Measurements from ENCODE around the gene MEF2A. TPM values are rescaled to one million over a fixed set of nuclear protein-coding genes. Genes with fewer than 3 reads are reported as not detected.

The MEF2A gene
- total RNA-seq, 1 donor from 2014 or later: 61.9 TPM

DNA sequence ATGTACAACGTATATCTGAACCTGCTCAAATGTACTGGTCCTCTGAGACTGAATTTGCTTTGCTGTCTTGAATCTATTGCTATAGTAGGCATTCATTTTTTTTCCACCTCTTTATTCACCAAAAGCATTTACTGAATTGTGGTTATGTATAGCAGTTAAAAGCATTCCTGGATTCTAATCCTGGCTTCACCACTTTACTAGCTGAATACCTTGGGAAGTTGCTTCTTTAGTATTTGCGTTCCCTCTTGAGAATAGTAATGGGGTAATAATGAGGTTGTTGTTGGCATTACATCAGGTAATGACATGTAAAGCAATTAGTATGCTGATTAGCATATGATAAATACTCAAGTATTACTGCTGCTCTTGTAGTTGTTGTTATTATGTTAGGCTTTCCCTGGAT is 29.1 kb downstream of the MEF2A start:
- Histone ChIP-seq H3K27ac (no peak overlapping the region), H3K9ac (no peak overlapping the region), H3F3A (ENCODE audit: low read depth) (no peaks in the 10 kb centered on the region), H3K27me3 (no peaks in the 10 kb centered on the region), H3K9me3 (ENCODE audit: low read depth) (peaks cover 4% of the 10 kb centered on the region), H3K36me3 (peaks cover 7% of the 10 kb centered on the region), H4K20me1 (ENCODE audit: low read depth) (peaks cover 4% of the 10 kb centered on the region), H3K4me1 (no peaks in the 10 kb centered on the region), H2AFZ (replicated peaks) (no peak overlapping the region), H3K4me2 (no peak overlapping the region), H3K4me3 (no peak overlapping the region), H3K79me2 (ENCODE audit: low read depth) (peaks cover 99% of the 10 kb centered on the region)
- Mint-ChIP-seq H3K4me1 (no peaks in the 10 kb centered on the region), H3K9me3 (peaks cover 63% of the 10 kb centered on the region), H3K4me3 (no peak overlapping the region), H3K36me3 (peaks cover 53% of the 10 kb centered on the region), H3K27ac (no peak overlapping the region), H3K27me3 (ENCODE audit: insufficient read depth, low read depth) (peaks cover 5% of the 10 kb centered on the region)
- DNase-seq (ENCODE audit: low spot score): no peak
- TF ChIP-seq EZH2 (IDR thresholded peaks at IDR 0.05): no peak

- Mint-ChIP-seq H3K27ac (no peak overlapping the region), H3K9me3 (peaks cover 59% of the 10 kb centered on the region), H3K4me3 (no peak overlapping the region), H3K27me3 (ENCODE audit: insufficient read depth, low read depth) (peaks cover 5% of the 10 kb centered on the region), H3K4me1 (no peaks in the 10 kb centered on the region), H3K36me3 (peaks cover 58% of the 10 kb centered on the region)
- no peaks in the 10 kb centered on the region for H4K20me1 ChIP-seq (ENCODE audit: low read depth)
- no peaks in the 10 kb centered on the region for H3F3A ChIP-seq (ENCODE audit: low read depth)
- peaks cover 96% of the 10 kb centered on the region for H3K79me2 ChIP-seq (ENCODE audit: low read depth)
- TF ChIP-seq CTCF (IDR thresholded peaks at IDR 0.05) (no peak), EZH2 (IDR thresholded peaks at IDR 0.05) (no peak), EZH2phosphoT487 (IDR thresholded peaks at IDR 0.05) (no peak)
- peaks cover 4% of the 10 kb centered on the region for H3K9me3 ChIP-seq (ENCODE audit: low read depth)
- no peak overlapping the region for H3K9ac ChIP-seq
- no peak overlapping the region for H3K27ac ChIP-seq
- H3K4me3 ChIP-seq: no peak overlapping the region
- DNase-seq (ENCODE audit: low spot score): no peak
- no peaks in the 10 kb centered on the region for H3K4me1 ChIP-seq
- no peak overlapping the region for H3K4me2 ChIP-seq
- no peaks in the 10 kb centered on the region for H3K27me3 ChIP-seq
- H2AFZ ChIP-seq (replicated peaks): no peak overlapping the region
- H3K36me3 ChIP-seq: peaks cover 18% of the 10 kb centered on the region
Observed at GRCh38 chr15:99598296-99598695, 32.5 kb downstream of the MEF2A start.

- H3K4me1 Mint-ChIP-seq: peaks cover 3% of the 10 kb centered on the region
- DNase-seq (ENCODE audit: low spot score): no peak
- Histone ChIP-seq H3F3A (ENCODE audit: low read depth) (no peaks in the 10 kb centered on the region), H3K4me2 (no peak overlapping the region), H4K20me1 (ENCODE audit: low read depth) (peaks cover 22% of the 10 kb centered on the region), H3K4me1 (no peaks in the 10 kb centered on the region), H3K9me3 (ENCODE audit: low read depth) (no peaks in the 10 kb centered on the region), H2AFZ (replicated peaks) (no peak overlapping the region), H3K27ac (no peak overlapping the region), H3K79me2 (ENCODE audit: low read depth) (peaks cover 94% of the 10 kb centered on the region), H3K4me3 (no peak overlapping the region), H3K27me3 (no peaks in the 10 kb centered on the region), H3K36me3 (peaks cover 18% of the 10 kb centered on the region), H3K9ac (no peak overlapping the region)
- no peak overlapping the region for H3K27ac Mint-ChIP-seq
- H3K4me3 Mint-ChIP-seq: no peak overlapping the region
- peaks cover 33% of the 10 kb centered on the region for H3K9me3 Mint-ChIP-seq
- peaks cover 49% of the 10 kb centered on the region for H3K36me3 Mint-ChIP-seq
- no peaks in the 10 kb centered on the region for H3K27me3 Mint-ChIP-seq (ENCODE audit: insufficient read depth, low read depth)
- TF ChIP-seq EZH2 (IDR thresholded peaks at IDR 0.05) (no peak), CTCF (IDR thresholded peaks at IDR 0.05) (no peak), EZH2phosphoT487 (IDR thresholded peaks at IDR 0.05) (no peak)
Observed at GRCh38 chr15:99603828-99604227, 38.0 kb downstream of the MEF2A start.

GRCh38 chr15:99604865-99605264 is 39.1 kb downstream of the MEF2A start:
- Histone ChIP-seq H3K4me2 (no peak overlapping the region), H3K36me3 (peaks cover 11% of the 10 kb centered on the region), H3K4me3 (no peak overlapping the region), H3K9me3 (ENCODE audit: low read depth) (no peaks in the 10 kb centered on the region), H4K20me1 (ENCODE audit: low read depth) (peaks cover 22% of the 10 kb centered on the region), H2AFZ (replicated peaks) (no peak overlapping the region), H3K27me3 (no peaks in the 10 kb centered on the region), H3K4me1 (no peaks in the 10 kb centered on the region), H3K79me2 (ENCODE audit: low read depth) (peaks cover 94% of the 10 kb centered on the region), H3K27ac (no peak overlapping the region), H3F3A (ENCODE audit: low read depth) (no peaks in the 10 kb centered on the region), H3K9ac (no peak overlapping the region)
- H3K4me1 Mint-ChIP-seq: peaks cover 3% of the 10 kb centered on the region
- peaks cover 32% of the 10 kb centered on the region for H3K9me3 Mint-ChIP-seq
- TF ChIP-seq CTCF (IDR thresholded peaks at IDR 0.05): no peak
- TF ChIP-seq EZH2phosphoT487 (IDR thresholded peaks at IDR 0.05): no peak
- no peak for TF ChIP-seq EZH2 (IDR thresholded peaks at IDR 0.05)
- peaks cover 43% of the 10 kb centered on the region for H3K36me3 Mint-ChIP-seq
- H3K4me3 Mint-ChIP-seq: no peak overlapping the region
- DNase-seq (ENCODE audit: low spot score): no peak
- H3K27ac Mint-ChIP-seq: no peak overlapping the region
- H3K27me3 Mint-ChIP-seq (ENCODE audit: insufficient read depth, low read depth): no peaks in the 10 kb centered on the region
